ENCODE measurements around the gene NDUFA6.

NDUFA6 gene

DNA sequence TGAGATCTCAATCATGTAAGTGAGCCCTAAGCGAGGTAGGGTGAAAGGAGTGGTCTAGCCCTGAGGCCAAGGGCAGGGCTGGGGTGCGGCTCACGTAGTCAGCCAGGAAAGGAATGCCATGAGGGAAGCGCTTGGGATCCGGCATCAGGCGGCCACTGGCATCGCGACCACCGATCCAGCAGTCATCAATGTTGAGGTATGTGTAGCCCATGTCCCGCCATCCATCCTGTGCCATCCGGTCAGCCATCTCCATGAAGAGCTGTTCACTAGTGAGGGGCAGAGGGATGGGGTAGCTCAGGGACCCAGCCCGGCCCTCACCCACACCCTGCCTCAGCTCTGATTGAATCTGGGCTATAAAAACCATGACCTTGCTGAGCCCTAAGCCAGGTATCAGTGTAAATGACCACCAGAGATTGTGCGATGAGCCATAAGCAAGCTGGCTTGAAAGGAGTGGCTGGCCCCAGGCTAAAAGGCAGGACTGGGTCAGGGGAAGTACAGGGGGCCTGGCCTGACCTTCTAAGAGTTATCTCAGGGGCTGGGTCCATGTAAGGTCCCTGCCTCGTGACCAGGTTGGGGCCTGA lies 22.8 kb downstream of the NDUFA6 start:
- TF ChIP-seq, protein P1, sequence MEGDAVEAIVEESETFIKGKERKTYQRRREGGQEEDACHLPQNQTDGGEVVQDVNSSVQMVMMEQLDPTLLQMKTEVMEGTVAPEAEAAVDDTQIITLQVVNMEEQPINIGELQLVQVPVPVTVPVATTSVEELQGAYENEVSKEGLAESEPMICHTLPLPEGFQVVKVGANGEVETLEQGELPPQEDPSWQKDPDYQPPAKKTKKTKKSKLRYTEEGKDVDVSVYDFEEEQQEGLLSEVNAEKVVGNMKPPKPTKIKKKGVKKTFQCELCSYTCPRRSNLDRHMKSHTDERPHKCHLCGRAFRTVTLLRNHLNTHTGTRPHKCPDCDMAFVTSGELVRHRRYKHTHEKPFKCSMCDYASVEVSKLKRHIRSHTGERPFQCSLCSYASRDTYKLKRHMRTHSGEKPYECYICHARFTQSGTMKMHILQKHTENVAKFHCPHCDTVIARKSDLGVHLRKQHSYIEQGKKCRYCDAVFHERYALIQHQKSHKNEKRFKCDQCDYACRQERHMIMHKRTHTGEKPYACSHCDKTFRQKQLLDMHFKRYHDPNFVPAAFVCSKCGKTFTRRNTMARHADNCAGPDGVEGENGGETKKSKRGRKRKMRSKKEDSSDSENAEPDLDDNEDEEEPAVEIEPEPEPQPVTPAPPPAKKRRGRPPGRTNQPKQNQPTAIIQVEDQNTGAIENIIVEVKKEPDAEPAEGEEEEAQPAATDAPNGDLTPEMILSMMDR (IDR thresholded peaks at IDR 0.05; ENCODE audit: insufficient read depth, low read length, poor library complexity, severe bottlenecking) = no peak
- H3K4me3 ChIP-seq (replicated peaks; ENCODE audit: low read depth, low read length) = no peak overlapping the region
- peaks cover 21% of the 10 kb centered on the region for H3K36me3 ChIP-seq (ENCODE audit: control insufficient read depth, insufficient read depth, low read length)
- DNase-seq (ENCODE audit: extremely low read depth, insufficient read length) = no peak
- no peaks in the 10 kb centered on the region for H3K27me3 ChIP-seq (replicated peaks; ENCODE audit: control insufficient read depth, insufficient read depth, low read length)

DNA sequence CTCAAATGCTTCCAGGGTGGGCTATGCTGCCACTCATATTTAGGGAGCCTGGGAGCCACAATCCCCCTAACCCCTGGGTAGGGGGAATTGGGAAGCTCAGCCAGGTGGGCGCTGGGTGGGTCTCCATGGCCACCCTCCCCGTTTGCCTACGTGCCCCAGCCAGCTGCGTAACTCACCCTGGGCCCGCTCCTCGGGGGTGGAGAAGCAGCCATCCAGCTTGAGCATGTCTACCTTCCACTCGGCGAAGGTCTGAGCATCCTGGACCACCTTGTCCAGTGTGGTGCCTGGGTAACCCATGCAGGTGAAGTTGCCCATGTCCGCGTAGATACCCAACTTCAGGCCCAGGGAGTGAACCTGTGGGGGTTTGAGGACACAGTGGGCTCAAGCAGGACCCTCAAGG lies 23.6 kb downstream of the NDUFA6 start:
- peaks cover 26% of the 10 kb centered on the region for H3K36me3 ChIP-seq (ENCODE audit: control insufficient read depth, insufficient read depth, low read length)
- no peak overlapping the region for H3K4me3 ChIP-seq (replicated peaks; ENCODE audit: low read depth, low read length)

DNA sequence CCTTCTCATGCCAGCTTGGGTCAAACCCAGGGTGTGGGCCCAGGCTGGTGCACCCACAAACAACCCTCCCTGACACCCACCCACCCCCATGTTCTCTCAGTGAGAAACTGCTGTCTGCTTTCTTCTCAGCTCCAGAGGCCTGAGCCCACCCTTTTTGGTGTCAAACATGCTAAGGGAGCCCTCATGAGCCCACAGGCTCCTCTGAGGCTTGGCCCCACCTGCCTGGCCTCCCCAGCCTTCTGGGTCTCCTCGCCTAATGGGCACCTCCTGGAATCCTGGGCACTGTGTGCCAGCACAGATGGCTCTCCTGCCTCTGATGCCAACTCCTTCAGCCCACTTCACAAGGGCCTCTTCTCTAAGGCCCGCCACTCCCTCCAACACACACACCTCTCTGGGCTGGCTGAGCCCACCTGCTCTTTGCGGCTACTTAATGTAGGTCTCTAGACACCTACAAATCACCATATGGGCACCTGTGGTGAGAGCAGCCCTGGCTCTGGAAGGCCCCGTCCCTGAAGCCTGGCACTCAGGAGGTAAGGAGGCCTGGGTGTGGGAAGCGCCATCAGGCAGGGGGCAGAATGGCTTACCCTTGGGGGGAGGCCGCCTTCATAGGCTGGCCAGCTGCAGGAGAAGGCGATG lies 24.3 kb downstream of the NDUFA6 start:
- TF ChIP-seq, protein P1 (IDR thresholded peaks at IDR 0.05; ENCODE audit: insufficient read depth, low read length, poor library complexity, severe bottlenecking) = no peak
- DNase-seq (ENCODE audit: extremely low read depth, insufficient read length) = no peak

More for the DNA sequence above, 23.6 kb downstream of the NDUFA6 start:
- no peak for DNase-seq (ENCODE audit: extremely low read depth, insufficient read length)
- TF ChIP-seq, protein P1 (IDR thresholded peaks at IDR 0.05; ENCODE audit: insufficient read depth, low read length, poor library complexity, severe bottlenecking) = no peak
- no peaks in the 10 kb centered on the region for H3K27me3 ChIP-seq (replicated peaks; ENCODE audit: control insufficient read depth, insufficient read depth, low read length)

DNA sequence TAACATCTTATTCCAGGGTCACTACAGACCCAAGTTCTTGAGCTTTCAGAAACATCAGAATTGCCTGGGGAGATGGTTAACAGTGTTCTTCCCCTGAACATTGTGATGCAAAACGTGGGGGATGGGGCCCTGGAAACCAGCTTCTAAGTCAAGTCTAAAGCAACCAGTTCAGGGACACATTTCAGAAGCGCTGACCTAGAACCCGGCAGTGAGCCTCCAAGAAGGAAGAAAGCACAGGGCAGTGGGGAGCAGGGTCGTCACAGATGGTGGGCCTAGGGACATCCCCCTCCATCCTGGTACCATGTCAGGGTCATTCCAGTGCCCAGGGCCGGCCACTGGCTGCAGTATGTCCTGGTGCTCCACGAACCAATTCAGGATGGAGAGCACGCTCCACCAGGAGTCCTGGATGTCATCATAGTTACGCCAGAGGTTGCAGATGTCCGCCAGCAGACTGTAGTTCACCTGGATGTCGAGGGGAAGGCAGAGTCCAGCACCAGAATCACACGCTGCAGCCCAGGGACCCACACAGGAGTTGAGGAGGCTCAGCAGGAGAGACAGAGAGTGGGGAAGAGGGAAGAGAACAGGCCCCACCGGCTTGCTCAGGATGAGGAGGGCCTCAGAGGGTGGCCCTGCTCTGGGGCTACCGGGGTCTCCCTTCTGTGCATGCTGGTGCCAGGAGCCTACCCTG lies 25.0 kb downstream of the NDUFA6 start:
- Histone ChIP-seq H3K27me3 (replicated peaks; ENCODE audit: control insufficient read depth, insufficient read depth, low read length) (no peaks in the 10 kb centered on the region), H3K4me3 (replicated peaks; ENCODE audit: low read depth, low read length) (no peak overlapping the region), H3K36me3 (ENCODE audit: control insufficient read depth, insufficient read depth, low read length) (peaks cover 34% of the 10 kb centered on the region)
- DNase-seq (ENCODE audit: extremely low read depth, insufficient read length) = no peak
- TF ChIP-seq, protein P1 (IDR thresholded peaks at IDR 0.05; ENCODE audit: insufficient read depth, low read length, poor library complexity, severe bottlenecking) = no peak

More for the DNA sequence above, 24.3 kb downstream of the NDUFA6 start:
- Histone ChIP-seq H3K27me3 (replicated peaks; ENCODE audit: control insufficient read depth, insufficient read depth, low read length) (no peaks in the 10 kb centered on the region), H3K4me3 (replicated peaks; ENCODE audit: low read depth, low read length) (no peak overlapping the region), H3K36me3 (ENCODE audit: control insufficient read depth, insufficient read depth, low read length) (peaks cover 27% of the 10 kb centered on the region)

DNA sequence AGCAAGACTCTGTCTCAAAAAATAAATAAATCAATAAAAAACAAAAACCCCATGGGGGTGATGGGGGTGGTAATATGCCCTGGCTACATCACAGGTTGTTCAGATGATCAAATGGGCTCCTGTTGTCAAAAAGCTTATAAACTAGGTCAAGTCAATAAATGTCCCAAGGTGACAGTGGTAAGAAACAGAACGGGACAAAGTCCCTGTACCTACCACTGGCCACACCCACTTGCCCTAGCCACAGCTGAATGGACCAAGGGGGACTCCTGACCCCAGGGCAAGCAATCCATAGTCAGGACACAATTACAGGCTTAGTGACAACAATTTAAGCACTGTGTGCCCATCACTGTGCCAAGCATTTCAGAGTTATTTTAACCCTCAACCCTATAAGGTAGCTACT lies 25.9 kb downstream of the NDUFA6 start:
- peaks cover 41% of the 10 kb centered on the region for H3K36me3 ChIP-seq (ENCODE audit: control insufficient read depth, insufficient read depth, low read length)
- TF ChIP-seq, protein P1 (IDR thresholded peaks at IDR 0.05; ENCODE audit: insufficient read depth, low read length, poor library complexity, severe bottlenecking) = no peak

More for the DNA sequence above, 25.9 kb downstream of the NDUFA6 start:
- Histone ChIP-seq H3K27me3 (replicated peaks; ENCODE audit: control insufficient read depth, insufficient read depth, low read length) (no peaks in the 10 kb centered on the region), H3K4me3 (replicated peaks; ENCODE audit: low read depth, low read length) (no peak overlapping the region)
- DNase-seq (ENCODE audit: extremely low read depth, insufficient read length) = no peak

Data from GM06990 (cell line).